PFSK-1 (cell line): ENCODE results near the gene SAPCD1.

Experiments
- FOXP2 ChIP-seq: optimal IDR thresholded peaks from 2 replicates; pipeline ENCODE3; 2011; ENCODE audit warnings: borderline replicate concordance, control low read depth, inconsistent platforms; ENCODE audit not compliant: insufficient read depth; ENCODE audit errors: extremely low read length, extremely low read depth
- POLR2AphosphoS5 ChIP-seq: IDR thresholded peaks from 2 replicates; pipeline ENCODE4 v1.6.1; 2012; ENCODE audit warnings: low read depth, mild to moderate bottlenecking, control low read depth, low read length, moderate library complexity
- REST ChIP-seq, 2 experiments: IDR thresholded peaks; 2 replicates each; pipeline versions ENCODE4 v1.6.1 to v1.8.0; 2011 to 2012; ENCODE audit warnings: low read depth in 2 of 2, low read length in 2 of 2, control low read depth in 1 of 2, inconsistent platforms in 1 of 2, mild to moderate bottlenecking in 1 of 2, moderate library complexity in 1 of 2; ENCODE audit not compliant: insufficient read depth in 1 of 2
- SIN3A ChIP-seq: IDR thresholded peaks from 2 replicates; pipeline ENCODE4 v1.6.1; 2012; ENCODE audit warnings: mild to moderate bottlenecking, low read length, moderate library complexity, borderline replicate concordance; ENCODE audit not compliant: insufficient read depth
- TAF1 ChIP-seq: IDR thresholded peaks from 2 replicates; pipeline ENCODE4 v1.6.1; 2012; ENCODE audit warnings: low read length, control low read depth, borderline replicate concordance; ENCODE audit not compliant: insufficient read depth

The SAPCD1 gene

GRCh38 chr6:31742894-31743293, 19.6 kb upstream of the SAPCD1 start:
- no peak for TF ChIP-seq POLR2AphosphoS5
- TF ChIP-seq FOXP2, result no peak
- no peak for TF ChIP-seq TAF1
- no peak for TF ChIP-seq SIN3A

- TF ChIP-seq SIN3A (no peak), POLR2AphosphoS5 (no peak), REST (IDR thresholded peaks at IDR 0.05; ENCODE audit: insufficient read depth in 1 of 2, low read depth in 2 of 2, low read length in 2 of 2) (no peak), FOXP2 (no peak), TAF1 (no peak)
Observed at GRCh38 chr6:31744422-31744821, 18.0 kb upstream of the SAPCD1 start.

GRCh38 chr6:31749301-31750036, 13.0 kb upstream of the SAPCD1 start:
- TF ChIP-seq POLR2AphosphoS5 (0 out of 2 replicates have a peak, but pooled peaks have one; percentile 7), SIN3A (no peak)

GRCh38 chr6:31750411-31751022, 11.9 kb upstream of the SAPCD1 start:
- TF ChIP-seq FOXP2 (no peak), REST (IDR thresholded peaks at IDR 0.05; ENCODE audit: insufficient read depth in 1 of 2, low read depth in 2 of 2, low read length in 2 of 2) (no peak), SIN3A (no peak), POLR2AphosphoS5 (0 out of 2 replicates have a peak, but pooled peaks have one; percentile 4)

GRCh38 chr6:31752739-31753319, 9.6 kb upstream of the SAPCD1 start:
- no peak for TF ChIP-seq SIN3A

GRCh38 chr6:31758281-31758680, 4.2 kb upstream of the SAPCD1 start:
- TF ChIP-seq POLR2AphosphoS5, result no peak
- TF ChIP-seq SIN3A, result no peak

GRCh38 chr6:31760790-31761189, 1.7 kb upstream of the SAPCD1 start:
- TF ChIP-seq POLR2AphosphoS5 (no peak), FOXP2 (no peak), REST (IDR thresholded peaks at IDR 0.05; ENCODE audit: insufficient read depth in 1 of 2, low read depth in 2 of 2, low read length in 2 of 2) (no peak), SIN3A (no peak), TAF1 (no peak)
